Memory B cell (primary cell): ENCODE measurements around the gene SCML1.

ENCODE experiments used
- ATAC-seq: fragments of 150-1000 bp; cut with Tn5 transposase; 2 replicates; pipeline ENCODE4 v1.10.0; 2021; ENCODE audit warnings: low read depth, mild to moderate bottlenecking, moderate library complexity
- DNase-seq, 2 donors: peaks; one replicate each; pipeline ENCODE4 v3.0.0; 2022; ENCODE audit warnings: low spot score in 2 of 2
- H3K27ac Mint-ChIP-seq: one replicate; pipeline ENCODE4 v1.8.0; 2022; ENCODE audit warnings: mild to moderate bottlenecking, moderate library complexity, mixed read lengths
- H3K27me3 Mint-ChIP-seq: one replicate; pipeline ENCODE4 v1.8.0; 2022; ENCODE audit warnings: mixed read lengths
- H3K36me3 Mint-ChIP-seq: one replicate; pipeline ENCODE4 v1.8.0; 2022; ENCODE audit warnings: mild to moderate bottlenecking, mixed read lengths
- H3K4me1 Mint-ChIP-seq: one replicate; pipeline ENCODE4 v1.8.0; 2022; ENCODE audit warnings: mixed read lengths
- H3K4me3 Mint-ChIP-seq: one replicate; pipeline ENCODE4 v1.8.0; 2022; ENCODE audit warnings: mild to moderate bottlenecking, moderate library complexity, mixed read lengths
- H3K9me3 Mint-ChIP-seq: one replicate; pipeline ENCODE4 v1.8.0; 2022; ENCODE audit warnings: mixed read lengths

The SCML1 gene

DNA sequence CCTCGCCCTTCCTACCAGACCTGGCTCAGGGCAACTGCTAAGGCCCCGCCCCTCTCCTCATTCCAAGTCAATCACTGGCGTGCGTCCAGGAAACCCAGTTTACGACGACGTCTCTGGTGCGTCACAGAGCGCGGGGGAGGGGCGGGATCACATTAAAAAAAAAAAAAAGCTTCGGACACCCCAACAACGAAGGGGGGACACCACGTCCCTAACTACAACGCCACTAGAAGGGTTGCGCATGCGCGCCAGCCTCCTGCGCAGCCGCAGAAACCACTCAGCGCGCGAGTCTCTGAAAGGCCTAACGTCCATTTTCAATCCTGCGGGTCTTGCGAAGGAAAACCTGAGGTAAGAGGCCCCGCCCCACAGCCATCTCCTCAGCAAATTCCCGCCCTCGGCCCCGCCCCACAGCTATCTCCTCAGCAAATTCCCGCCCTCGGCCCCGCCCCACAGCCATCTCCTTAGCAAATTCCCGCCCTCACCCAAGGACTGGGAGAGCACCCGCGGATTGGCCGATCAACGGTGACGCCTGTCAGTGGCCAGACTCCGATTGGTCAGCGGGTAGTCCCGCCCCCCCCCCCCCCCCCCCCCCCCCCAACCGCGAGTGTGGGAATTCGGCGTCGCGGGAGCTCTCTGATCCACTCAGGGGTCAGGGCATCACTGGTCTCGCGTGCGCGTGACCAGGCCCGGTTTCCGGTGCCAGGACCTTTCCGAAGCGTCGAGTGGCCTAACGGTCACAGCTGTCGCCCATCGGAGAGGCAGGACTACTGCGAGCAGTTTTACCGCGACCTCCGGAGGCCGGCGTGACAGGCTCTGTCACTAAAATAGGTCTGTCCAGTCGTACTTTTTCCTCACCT lies at the start of gene SCML1:
TSS of gene SCML1 (plus strand) at position 638 of the 854 bp plus-strand sequence. CDS start 6,694 bp downstream, outside the sequence.
- Mint-ChIP-seq H3K4me3 (peak within 1 kb of the TSS; percentile 92), H3K36me3 (peaks cover 2% of the 10 kb centered on the region), H3K27ac (peak within 1 kb of the TSS; percentile 89), H3K27me3 (peaks cover 4% of the 10 kb centered on the region), H3K9me3 (no peaks in the 10 kb centered on the region), H3K4me1 (peaks cover 6% of the 10 kb centered on the region)
- peak; percentile 79 for ATAC-seq
- DNase-seq: peak; percentile 51 to 55

DNA sequence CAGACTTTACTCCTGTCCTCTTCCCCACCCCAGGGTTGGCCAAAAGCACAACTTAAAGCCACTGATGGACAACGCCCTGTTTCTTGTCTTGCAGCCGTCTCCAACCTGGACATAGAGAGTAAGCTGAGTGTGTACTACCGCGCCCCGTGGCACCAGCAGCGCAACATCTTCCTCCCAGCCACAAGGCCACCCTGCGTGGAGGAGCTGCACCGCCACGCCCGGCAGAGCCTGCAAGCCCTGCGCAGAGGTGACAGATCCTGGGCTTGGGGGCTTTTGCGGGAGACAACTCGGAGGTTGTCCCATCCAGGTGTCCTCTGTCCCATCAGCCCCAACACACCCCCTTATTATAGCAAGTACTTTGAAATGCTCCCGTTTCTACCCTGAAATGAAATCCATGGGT lies 49.6 kb upstream of the SCML1 start:
- no peak overlapping the region for H3K4me3 Mint-ChIP-seq
- DNase-seq (no peak), ATAC-seq (no peak)
- H3K36me3 Mint-ChIP-seq: no peaks in the 10 kb centered on the region
- peaks cover 4% of the 10 kb centered on the region for H3K27me3 Mint-ChIP-seq
- H3K27ac Mint-ChIP-seq: no peak overlapping the region
- no peaks in the 10 kb centered on the region for H3K4me1 Mint-ChIP-seq
- H3K9me3 Mint-ChIP-seq: no peaks in the 10 kb centered on the region

DNA sequence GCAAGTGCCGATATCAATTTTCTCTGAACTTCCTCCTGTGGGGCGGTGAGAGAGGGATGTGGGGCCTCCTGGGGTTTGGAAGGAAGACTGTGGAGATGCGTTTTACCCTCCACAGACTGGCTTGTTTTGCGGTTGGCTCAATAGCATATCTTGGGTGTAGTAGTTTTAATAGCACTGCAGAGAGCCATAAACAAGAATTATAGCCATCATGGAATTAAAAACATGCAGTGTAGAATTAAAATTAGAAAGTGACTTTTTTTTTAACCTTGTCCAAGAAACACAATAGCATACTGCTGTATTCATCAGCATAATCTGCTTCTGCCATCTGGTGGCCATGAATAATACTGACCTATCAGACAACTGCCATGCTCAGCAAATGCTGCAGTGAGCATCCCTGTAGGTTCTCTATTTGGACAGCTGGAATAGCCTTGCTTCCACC lies 47.3 kb upstream of the SCML1 start:
- no peak overlapping the region for H3K4me3 Mint-ChIP-seq

DNA sequence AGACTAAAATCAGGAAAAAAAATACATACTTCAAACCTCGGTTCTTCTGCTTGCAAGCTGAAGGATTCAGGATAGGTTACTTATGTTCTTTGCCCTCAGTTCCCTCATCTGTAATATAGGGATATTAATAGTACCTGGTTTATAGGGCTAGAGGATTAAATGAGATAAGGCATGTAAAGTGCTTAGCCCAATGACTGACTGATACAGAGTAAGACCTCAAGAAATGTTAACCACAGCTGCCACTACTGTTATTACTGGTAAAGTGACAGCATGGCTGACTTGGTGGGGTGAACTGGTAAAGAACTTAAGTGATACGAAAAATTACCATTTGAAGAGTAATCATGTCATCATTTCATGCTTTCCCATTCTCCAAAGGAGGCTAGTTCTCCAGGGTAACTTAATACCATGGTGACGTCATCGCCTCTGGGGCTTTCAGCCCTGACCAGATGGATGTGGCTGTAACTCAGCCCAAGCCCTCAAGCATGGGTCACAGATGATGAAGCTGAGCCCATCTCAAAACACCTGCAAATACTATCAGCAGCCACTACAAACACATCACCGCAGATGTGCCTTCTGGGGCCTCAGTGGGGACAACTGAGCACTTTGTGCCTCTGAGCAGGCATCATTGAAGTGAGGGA lies 44.5 kb upstream of the SCML1 start:
- DNase-seq (no peak), ATAC-seq (no peak)
- H3K9me3 Mint-ChIP-seq: no peaks in the 10 kb centered on the region
- H3K36me3 Mint-ChIP-seq: no peaks in the 10 kb centered on the region
- H3K4me1 Mint-ChIP-seq: no peaks in the 10 kb centered on the region
- no peak overlapping the region for H3K4me3 Mint-ChIP-seq
- H3K27me3 Mint-ChIP-seq: peaks cover 4% of the 10 kb centered on the region
- H3K27ac Mint-ChIP-seq: no peak overlapping the region

More for the DNA sequence above, 47.3 kb upstream of the SCML1 start:
- ATAC-seq: no peak
- H3K4me1 Mint-ChIP-seq: no peaks in the 10 kb centered on the region
- no peaks in the 10 kb centered on the region for H3K36me3 Mint-ChIP-seq
- H3K9me3 Mint-ChIP-seq: no peaks in the 10 kb centered on the region
- no peak overlapping the region for H3K27ac Mint-ChIP-seq
- peak in 1 of 2 donors; percentile 0 for DNase-seq
- H3K27me3 Mint-ChIP-seq: peaks cover 4% of the 10 kb centered on the region

DNA sequence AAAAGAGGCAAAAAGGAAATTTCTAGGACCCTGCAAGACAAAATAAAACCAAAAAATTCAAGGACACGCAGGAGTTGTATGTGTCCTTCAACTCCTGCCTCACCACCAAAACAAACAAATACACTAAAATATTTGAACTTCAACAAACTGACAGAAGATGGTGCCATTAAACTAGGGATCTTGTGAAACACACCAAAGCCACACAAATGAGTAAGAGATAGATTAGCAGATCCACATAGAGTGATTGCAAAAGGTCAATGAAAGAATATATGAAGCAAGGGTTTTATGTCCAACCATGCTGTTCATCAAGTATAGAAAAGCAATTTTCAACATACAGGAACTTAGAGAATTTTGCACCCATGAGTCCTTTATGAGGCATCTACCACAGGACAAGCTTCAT lies 40.1 kb upstream of the SCML1 start:
- ATAC-seq: no peak
- DNase-seq: no peak
- H3K27ac Mint-ChIP-seq: no peak overlapping the region
- peaks cover 2% of the 10 kb centered on the region for H3K27me3 Mint-ChIP-seq
- no peaks in the 10 kb centered on the region for H3K9me3 Mint-ChIP-seq
- H3K36me3 Mint-ChIP-seq: no peaks in the 10 kb centered on the region
- no peak overlapping the region for H3K4me3 Mint-ChIP-seq
- H3K4me1 Mint-ChIP-seq: no peaks in the 10 kb centered on the region

DNA sequence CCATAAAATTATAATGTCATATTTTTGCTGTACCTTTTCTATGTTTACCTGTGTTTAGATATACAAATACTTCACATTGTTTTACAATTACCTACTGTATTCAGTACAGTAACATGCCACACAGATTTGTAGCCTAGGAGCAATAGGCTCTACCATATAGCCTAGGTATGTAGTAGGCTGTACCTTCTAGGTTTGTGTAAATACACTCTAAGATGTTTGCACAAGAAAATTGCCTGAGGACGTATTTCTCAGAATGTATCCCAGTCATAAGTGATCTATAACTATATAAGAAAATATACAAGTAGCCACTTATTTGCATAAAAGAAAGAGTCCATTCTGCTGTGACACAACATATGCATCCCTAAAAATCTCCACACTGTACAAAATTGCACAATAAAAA lies 36.3 kb upstream of the SCML1 start:
- H3K27me3 Mint-ChIP-seq: peaks cover 2% of the 10 kb centered on the region
- H3K36me3 Mint-ChIP-seq: no peaks in the 10 kb centered on the region
- H3K9me3 Mint-ChIP-seq: no peaks in the 10 kb centered on the region
- H3K4me1 Mint-ChIP-seq: no peaks in the 10 kb centered on the region
- ATAC-seq (no peak), DNase-seq (no peak)
- no peak overlapping the region for H3K4me3 Mint-ChIP-seq
- no peak overlapping the region for H3K27ac Mint-ChIP-seq

DNA sequence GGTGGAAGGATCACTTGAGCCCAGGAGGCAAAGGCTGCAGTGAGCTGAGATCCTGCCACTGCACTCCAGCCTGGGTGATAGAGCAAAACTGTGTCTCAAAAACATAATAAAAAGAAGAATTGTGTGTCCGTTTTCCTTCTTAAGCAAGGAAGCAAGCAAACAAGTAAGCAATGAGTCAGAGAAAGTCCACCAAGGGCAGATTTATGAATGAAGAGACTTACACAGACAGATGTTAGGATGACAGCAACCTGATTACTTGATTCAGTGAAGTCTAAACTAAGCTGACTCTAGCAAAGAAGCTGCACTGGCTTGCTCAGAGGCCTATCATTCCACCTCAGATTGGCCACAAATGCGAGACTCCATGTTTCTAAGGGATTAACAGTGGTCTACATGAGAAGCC lies 34.1 kb upstream of the SCML1 start:
- Mint-ChIP-seq H3K4me1 (no peaks in the 10 kb centered on the region), H3K27me3 (no peaks in the 10 kb centered on the region), H3K9me3 (no peaks in the 10 kb centered on the region), H3K36me3 (no peaks in the 10 kb centered on the region), H3K27ac (no peak overlapping the region), H3K4me3 (no peak overlapping the region)
- ATAC-seq: no peak
- no peak for DNase-seq

DNA sequence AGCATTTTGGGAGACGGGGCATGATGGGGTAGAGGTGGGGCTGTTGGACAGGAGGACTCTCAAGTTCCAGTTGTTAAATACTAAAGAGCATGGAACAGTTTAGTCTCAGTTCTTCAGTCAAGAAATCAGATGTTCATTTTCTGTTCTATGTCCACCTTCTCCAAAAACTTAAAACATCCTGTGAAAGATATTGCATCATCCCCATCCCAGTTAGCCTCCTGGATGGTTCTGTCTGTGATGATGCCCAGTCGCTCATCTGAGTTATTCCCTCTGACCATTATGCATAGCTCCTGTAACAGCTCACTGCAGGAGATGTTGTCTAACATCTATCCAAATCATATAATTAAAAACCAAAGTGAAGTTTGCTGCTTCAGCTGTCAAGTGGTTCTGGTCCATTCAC lies 32.1 kb upstream of the SCML1 start:
- H3K9me3 Mint-ChIP-seq: no peaks in the 10 kb centered on the region
- H3K27ac Mint-ChIP-seq: no peak overlapping the region
- no peak overlapping the region for H3K4me3 Mint-ChIP-seq
- no peaks in the 10 kb centered on the region for H3K36me3 Mint-ChIP-seq
- ATAC-seq (no peak), DNase-seq (no peak)
- peaks cover 2% of the 10 kb centered on the region for H3K27me3 Mint-ChIP-seq
- H3K4me1 Mint-ChIP-seq: no peaks in the 10 kb centered on the region

GRCh38 chrX:17706676-17707075 lies 30.6 kb upstream of the SCML1 start:
- H3K4me1 Mint-ChIP-seq: no peaks in the 10 kb centered on the region
- H3K36me3 Mint-ChIP-seq: no peaks in the 10 kb centered on the region
- H3K27me3 Mint-ChIP-seq: peaks cover 2% of the 10 kb centered on the region
- H3K27ac Mint-ChIP-seq: no peak overlapping the region
- ATAC-seq (no peak), DNase-seq (no peak)
- no peak overlapping the region for H3K4me3 Mint-ChIP-seq
- no peaks in the 10 kb centered on the region for H3K9me3 Mint-ChIP-seq

DNA sequence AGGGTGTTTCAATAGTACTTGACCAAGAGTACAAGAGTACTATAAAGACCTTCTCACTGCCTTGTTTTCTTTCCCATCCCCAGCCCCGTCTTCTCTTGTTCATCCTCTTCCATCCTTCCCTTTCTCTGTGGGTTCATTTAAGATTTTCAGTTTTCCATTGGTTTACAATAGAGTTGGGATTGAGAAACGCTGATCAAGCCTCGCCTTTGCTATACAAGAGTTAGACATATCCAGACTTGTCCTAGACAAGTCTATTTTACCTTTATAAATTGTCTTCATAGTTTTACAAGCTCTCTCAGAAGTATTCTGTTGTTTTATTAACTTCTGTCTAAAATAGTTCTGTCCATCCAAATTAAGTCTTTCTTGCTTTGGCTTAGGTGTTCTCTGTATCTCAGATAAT lies 29.6 kb upstream of the SCML1 start:
- no peak for ATAC-seq
- H3K27ac Mint-ChIP-seq: no peak overlapping the region

GRCh38 chrX:17710871-17711301 lies 26.4 kb upstream of the SCML1 start:
- Mint-ChIP-seq H3K27ac (no peak overlapping the region), H3K36me3 (no peaks in the 10 kb centered on the region), H3K4me3 (no peak overlapping the region), H3K9me3 (no peaks in the 10 kb centered on the region), H3K4me1 (no peaks in the 10 kb centered on the region), H3K27me3 (peaks cover 2% of the 10 kb centered on the region)
- ATAC-seq (no peak), DNase-seq (no peak)

More for the DNA sequence above, 29.6 kb upstream of the SCML1 start:
- H3K9me3 Mint-ChIP-seq: no peaks in the 10 kb centered on the region
- H3K4me1 Mint-ChIP-seq: no peaks in the 10 kb centered on the region
- DNase-seq: no peak
- H3K27me3 Mint-ChIP-seq: peaks cover 2% of the 10 kb centered on the region
- H3K36me3 Mint-ChIP-seq: no peaks in the 10 kb centered on the region
- H3K4me3 Mint-ChIP-seq: no peak overlapping the region

DNA sequence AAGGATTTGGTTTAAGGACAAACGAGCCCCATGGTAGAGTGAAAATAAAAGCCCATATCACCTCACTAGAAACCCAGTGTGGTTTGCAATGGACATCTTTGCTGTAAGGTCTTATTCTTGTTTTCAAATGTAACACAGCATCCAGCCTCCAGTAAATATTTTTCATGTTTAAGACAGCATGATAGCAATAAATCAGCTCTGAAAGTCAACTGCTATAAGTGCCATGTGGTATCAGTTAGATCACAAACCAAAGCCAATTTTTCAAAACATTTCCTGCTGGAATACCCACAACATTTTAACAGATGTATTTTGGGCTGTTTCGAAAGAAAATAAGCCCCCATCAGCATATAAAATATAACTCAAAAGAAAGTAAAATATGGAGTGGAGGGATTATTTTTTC lies 24.0 kb upstream of the SCML1 start:
- Mint-ChIP-seq H3K27me3 (peaks cover 5% of the 10 kb centered on the region), H3K4me3 (no peak overlapping the region), H3K36me3 (no peaks in the 10 kb centered on the region), H3K9me3 (peaks cover under 1% of the 10 kb centered on the region), H3K4me1 (no peaks in the 10 kb centered on the region), H3K27ac (no peak overlapping the region)
- ATAC-seq: no peak
- no peak for DNase-seq

GRCh38 chrX:17718649-17719165 lies 18.6 kb upstream of the SCML1 start:
- Mint-ChIP-seq H3K9me3 (peaks cover 7% of the 10 kb centered on the region), H3K27ac (no peak overlapping the region), H3K4me1 (no peaks in the 10 kb centered on the region), H3K36me3 (no peaks in the 10 kb centered on the region), H3K4me3 (no peak overlapping the region), H3K27me3 (peaks cover 6% of the 10 kb centered on the region)
- no peak for DNase-seq
- ATAC-seq: no peak

GRCh38 chrX:17719711-17720110 lies 17.6 kb upstream of the SCML1 start:
- Mint-ChIP-seq H3K4me1 (no peaks in the 10 kb centered on the region), H3K27me3 (peaks cover 9% of the 10 kb centered on the region), H3K27ac (no peak overlapping the region), H3K36me3 (no peaks in the 10 kb centered on the region), H3K4me3 (no peak overlapping the region), H3K9me3 (peaks cover 7% of the 10 kb centered on the region)
- ATAC-seq (no peak), DNase-seq (no peak)
